ENCODE results near the gene PRR14L. TPM values are rescaled to one million over a fixed set of nuclear protein-coding genes. Genes with fewer than 3 reads are reported as not detected.

PRR14L gene
- total and polyA plus RNA-seq, 2 experiments from 2014 or later = 7.6 to 15.2 TPM

DNA sequence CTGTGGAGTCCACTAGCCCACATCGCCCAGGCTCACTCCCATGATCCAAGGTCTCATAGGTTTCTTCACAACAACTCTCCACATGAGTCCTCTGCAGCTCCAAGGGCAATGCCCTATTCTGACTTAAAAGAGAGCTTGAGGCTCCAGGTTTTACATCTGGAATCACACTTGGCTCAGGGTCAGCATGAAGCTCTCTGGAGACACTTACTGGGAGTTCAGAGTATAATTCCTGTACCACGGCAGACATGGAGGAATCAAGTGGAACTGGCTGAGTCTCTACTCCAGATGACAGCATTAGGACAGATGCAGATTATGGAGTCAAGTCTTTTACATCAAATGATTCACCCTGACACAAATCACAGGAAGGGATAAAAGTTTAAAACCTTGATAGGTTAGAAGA, 11.4 kb downstream of the PRR14L start:
- peak; percentile 23 for DNase-seq
- Histone ChIP-seq H3K27ac (no peak overlapping the region), H3K9ac (no peak overlapping the region), H3K4me3 (no peak overlapping the region), H3F3A (ENCODE audit: insufficient read depth) (peaks cover 21% of the 10 kb centered on the region), H3K9me2 (ENCODE audit: insufficient read depth) (no peaks in the 10 kb centered on the region), H4K20me1 (ENCODE audit: insufficient read depth) (no peaks in the 10 kb centered on the region), H3K27me3 (replicated peaks; ENCODE audit: insufficient read depth) (no peaks in the 10 kb centered on the region), H3K79me2 (ENCODE audit: insufficient read depth) (peaks cover 99% of the 10 kb centered on the region), H3K9me3 (ENCODE audit: low read depth) (no peaks in the 10 kb centered on the region), H3K4me1 (ENCODE audit: insufficient read depth) (peaks cover 21% of the 10 kb centered on the region), H2AFZ (no peak overlapping the region), H3K36me3 (ENCODE audit: low read depth) (peaks cover 17% of the 10 kb centered on the region; the same call in 1 of the 2 replicates), H3K4me2 (ENCODE audit: unreplicated experiment) (no peak overlapping the region)
- in situ Hi-C loops (cut with MboI) = no loop called here
- WGBS, 2 experiments (ENCODE audit: low coverage in 1 of 2, low lambda C conversion rate in 2 of 2, missing lambda C conversion rate in 2 of 2) = 48 to 60% methylated on average over 2 of the region's 2 CpGs
- no peak for TF ChIP-seq EZH2 (IDR thresholded peaks at IDR 0.05; ENCODE audit: insufficient read depth, poor library complexity, severe bottlenecking)
- no peak for TF ChIP-seq EZH2phosphoT487 (IDR thresholded peaks at IDR 0.05; ENCODE audit: insufficient read depth, low read depth)

DNA sequence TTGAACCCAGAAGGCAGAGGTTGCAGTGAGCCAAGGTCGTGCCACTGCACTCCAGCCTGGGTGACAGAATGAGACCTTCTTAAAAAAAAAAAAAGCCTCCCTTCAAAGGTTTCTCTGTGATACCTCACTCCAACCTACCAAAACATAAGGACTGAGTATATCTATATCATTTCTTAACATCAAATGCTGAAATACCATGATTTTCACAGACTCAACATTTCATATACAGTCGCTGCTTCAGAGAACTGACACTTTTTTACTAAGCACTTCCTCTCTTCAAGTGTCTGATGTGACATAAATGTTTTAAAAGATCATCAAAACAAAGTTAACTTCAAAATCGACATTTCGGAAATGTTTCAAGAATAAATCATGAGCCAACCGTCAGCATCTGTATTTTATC, 12.0 kb downstream of the PRR14L start:
- Histone ChIP-seq H3K27ac (no peak overlapping the region), H3K36me3 (ENCODE audit: low read depth) (peaks cover 18% of the 10 kb centered on the region; the same call in 1 of the 2 replicates), H3K4me1 (ENCODE audit: insufficient read depth) (peaks cover 21% of the 10 kb centered on the region), H3K4me2 (ENCODE audit: unreplicated experiment) (no peak overlapping the region), H3K9me2 (ENCODE audit: insufficient read depth) (no peaks in the 10 kb centered on the region), H3K4me3 (no peak overlapping the region), H3K9ac (no peak overlapping the region), H3F3A (ENCODE audit: insufficient read depth) (peaks cover 21% of the 10 kb centered on the region), H3K79me2 (ENCODE audit: insufficient read depth) (peaks cover 99% of the 10 kb centered on the region), H2AFZ (no peak overlapping the region), H3K9me3 (ENCODE audit: low read depth) (no peaks in the 10 kb centered on the region), H3K27me3 (replicated peaks; ENCODE audit: insufficient read depth) (no peaks in the 10 kb centered on the region), H4K20me1 (ENCODE audit: insufficient read depth) (no peaks in the 10 kb centered on the region; the same call in 1 of the 2 replicates)
- DNase-seq = no peak
- 90 to 96% methylated on average over 5 of the region's 5 CpGs for WGBS, 2 experiments (ENCODE audit: low coverage in 1 of 2, low lambda C conversion rate in 2 of 2, missing lambda C conversion rate in 2 of 2)
- in situ Hi-C loops (cut with MboI) = no loop called here
- TF ChIP-seq EZH2phosphoT487 (IDR thresholded peaks at IDR 0.05; ENCODE audit: insufficient read depth, low read depth) = no peak
- TF ChIP-seq EZH2 (IDR thresholded peaks at IDR 0.05; ENCODE audit: insufficient read depth, poor library complexity, severe bottlenecking) = no peak

DNA sequence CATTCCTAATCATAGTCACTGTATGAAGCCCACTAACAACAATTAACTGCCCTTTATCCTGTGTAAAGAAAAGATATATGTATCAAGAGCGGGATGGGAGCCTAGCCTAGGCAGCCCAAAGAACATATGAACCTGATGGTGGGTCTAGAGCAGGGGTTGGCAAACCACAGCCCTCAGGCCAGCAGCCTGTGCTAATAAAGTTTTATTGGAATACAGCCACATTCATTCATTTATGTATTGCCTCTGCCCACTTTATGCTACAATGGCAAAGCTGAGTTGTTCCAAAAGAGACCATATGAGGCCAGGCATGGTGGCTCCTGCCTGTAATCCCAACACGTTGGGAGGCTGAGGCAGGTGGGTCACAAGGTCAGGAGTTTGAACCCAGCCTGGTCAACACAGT, 13.5 kb downstream of the PRR14L start:
- Histone ChIP-seq H2AFZ (no peak overlapping the region), H3K36me3 (ENCODE audit: low read depth) (peaks cover 14% of the 10 kb centered on the region; the same call in 1 of the 2 replicates), H3K27ac (no peak overlapping the region), H4K20me1 (ENCODE audit: insufficient read depth) (no peaks in the 10 kb centered on the region; the same call in 1 of the 2 replicates), H3F3A (ENCODE audit: insufficient read depth) (peaks cover 21% of the 10 kb centered on the region), H3K9ac (no peak overlapping the region), H3K27me3 (replicated peaks; ENCODE audit: insufficient read depth) (no peaks in the 10 kb centered on the region), H3K9me2 (ENCODE audit: insufficient read depth) (no peaks in the 10 kb centered on the region), H3K4me3 (no peak overlapping the region), H3K4me1 (ENCODE audit: insufficient read depth) (peaks cover 21% of the 10 kb centered on the region), H3K79me2 (ENCODE audit: insufficient read depth) (peaks cover 99% of the 10 kb centered on the region), H3K9me3 (ENCODE audit: low read depth) (no peaks in the 10 kb centered on the region), H3K4me2 (ENCODE audit: unreplicated experiment) (no peak overlapping the region)
- DNase-seq = no peak
- 96 to 100% methylated on average over 2 of the region's 2 CpGs for WGBS, 2 experiments (ENCODE audit: low coverage in 1 of 2, low lambda C conversion rate in 2 of 2, missing lambda C conversion rate in 2 of 2)
- TF ChIP-seq EZH2 (IDR thresholded peaks at IDR 0.05; ENCODE audit: insufficient read depth, poor library complexity, severe bottlenecking) = no peak
- TF ChIP-seq EZH2phosphoT487 (IDR thresholded peaks at IDR 0.05; ENCODE audit: insufficient read depth, low read depth) = no peak
- in situ Hi-C loops (cut with MboI) = no loop called here

DNA sequence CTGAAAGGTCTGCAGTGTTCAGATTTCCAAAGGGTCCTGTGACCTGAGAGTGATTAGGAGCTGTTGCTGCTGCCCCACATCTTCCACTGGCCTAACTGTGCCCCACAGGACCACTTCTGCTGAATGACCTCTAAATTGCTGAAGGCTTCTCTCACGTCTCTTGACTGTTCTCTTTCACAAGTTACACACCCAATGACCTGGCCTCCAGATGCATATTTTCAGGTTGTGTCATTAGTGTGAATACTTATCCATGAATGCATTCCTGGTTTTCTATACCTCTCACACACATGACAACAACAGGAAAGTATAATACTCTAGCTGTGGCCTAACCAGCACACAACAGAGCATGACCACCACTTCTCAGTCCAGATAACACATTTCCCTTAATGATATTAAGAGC, 15.4 kb downstream of the PRR14L start:
- Histone ChIP-seq H3K4me3 (no peak overlapping the region), H2AFZ (no peak overlapping the region), H3K36me3 (ENCODE audit: low read depth) (peaks cover 15% of the 10 kb centered on the region; the same call in 1 of the 2 replicates), H3K27ac (peak overlapping the region; percentile 69), H4K20me1 (ENCODE audit: insufficient read depth) (no peaks in the 10 kb centered on the region; the same call in 1 of the 2 replicates), H3K79me2 (ENCODE audit: insufficient read depth) (peaks cover 99% of the 10 kb centered on the region), H3K4me2 (ENCODE audit: unreplicated experiment) (peak overlapping the region; percentile 24), H3K4me1 (ENCODE audit: insufficient read depth) (peaks cover 21% of the 10 kb centered on the region), H3K27me3 (replicated peaks; ENCODE audit: insufficient read depth) (no peaks in the 10 kb centered on the region), H3K9ac (no peak overlapping the region), H3F3A (ENCODE audit: insufficient read depth) (peaks cover 18% of the 10 kb centered on the region), H3K9me2 (ENCODE audit: insufficient read depth) (no peaks in the 10 kb centered on the region), H3K9me3 (ENCODE audit: low read depth) (no peaks in the 10 kb centered on the region)
- DNase-seq = peak; percentile 81
- in situ Hi-C loops (cut with MboI) = no loop called here
- WGBS, 2 experiments (ENCODE audit: low coverage in 1 of 2, low lambda C conversion rate in 2 of 2, missing lambda C conversion rate in 2 of 2) = 20 to 32% methylated on average over 1 of the region's 1 CpG
- no peak for TF ChIP-seq EZH2phosphoT487 (IDR thresholded peaks at IDR 0.05; ENCODE audit: insufficient read depth, low read depth)
- no peak for TF ChIP-seq EZH2 (IDR thresholded peaks at IDR 0.05; ENCODE audit: insufficient read depth, poor library complexity, severe bottlenecking)

Measured in GM23248 (cell line).